Measurements from ENCODE around the gene DOC2A. TPM values are rescaled to one million over a fixed set of nuclear protein-coding genes. Genes with fewer than 3 reads are reported as not detected.

DOC2A gene
- total and polyA plus RNA-seq, 9 of the 15 experiments (the other 6 are each of a cell fraction or from before 2014, with no cell fraction given): 0.03 to 0.38 (median 0.28) TPM; not detected in 1

- Histone ChIP-seq H3K4me1 (replicated peaks in 1 of 2; ENCODE audit: control insufficient read depth in 2 of 2, insufficient read depth in 2 of 2, low read length in 2 of 2) (peaks cover 3 to 33% of the 10 kb centered on the region in 2 experiments; a peak in 4 of 5 replicates), H3K27ac (ENCODE audit: extremely low read depth, low read depth, low read length) (no peak overlapping the region), H3K9me3 (replicated peaks; ENCODE audit: control insufficient read depth, insufficient read depth, low read depth, low read length) (no peaks in the 10 kb centered on the region), H3K9me1 (ENCODE audit: control insufficient read depth, insufficient read depth, low read length) (no peaks in the 10 kb centered on the region), H3K4me3 (no peak overlapping the region), H3K4me2 (ENCODE audit: insufficient read depth, low read length) (no peak overlapping the region), H3K27me3 (ENCODE audit: control insufficient read depth in 2 of 2, insufficient read depth in 2 of 2, low read length in 2 of 2) (no peaks in the 10 kb centered on the region), H2AFZ (ENCODE audit: low read depth, low read length) (no peak overlapping the region), H3K79me2 (ENCODE audit: control insufficient read depth, insufficient read depth, low read length) (no peaks in the 10 kb centered on the region), H4K20me1 (replicated peaks; ENCODE audit: control insufficient read depth, insufficient read depth, low read length) (no peaks in the 10 kb centered on the region), H3K36me3 (ENCODE audit: control insufficient read depth, insufficient read depth, low read length) (peaks cover 94% of the 10 kb centered on the region; the same call in 2 of the 3 replicates), H3K9ac (ENCODE audit: insufficient read depth in 1 of 2, low read depth in 2 of 2, low read length in 2 of 2) (peak overlapping the region in 1 of 2 experiments; percentile 70; a peak in 1 of 4 replicates)
- ChIA-PET CTCF (ENCODE audit: low intra/inter-chr PET ratio) (no interaction called here), POLR2A (interaction anchor here (1.0 to 2.1 kb wide), 3 partner anchors 9 to 15 kb away, joined by 3 to 14 read pairs (median 9); partner anchors contain the start of gene TAOK2)
- FAIRE-seq (no peak), DNase-seq (ENCODE audit: extremely low read depth in 1 of 4, low spot score in 3 of 4) (no peak), ATAC-seq (no peak)
- intact Hi-C loops (cut with micrococcal nuclease) (no loop called here), in situ Hi-C loops (cut with MboI) (no loop called here)
- 81% methylated on average over 23 of the region's 23 CpGs for WGBS (ENCODE audit: insufficient coverage, low coverage, missing lambda C conversion rate)
- no TSS peak for BruUV-seq (replicated peaks)
- TF ChIP-seq ILK (tag; IDR thresholded peaks at IDR 0.05; ENCODE audit: borderline replicate concordance, low read depth): no peak
- TF ChIP-seq CTBP1 (IDR thresholded peaks at IDR 0.05; ENCODE audit: borderline replicate concordance): no peak
- TF ChIP-seq E2F1 (CRISPR knock-in tag; IDR thresholded peaks at IDR 0.05): no peak
- no peak for TF ChIP-seq ZNF717 (CRISPR knock-in tag; IDR thresholded peaks at IDR 0.05)
- TF ChIP-seq PRPF4 (IDR thresholded peaks at IDR 0.05; ENCODE audit: insufficient read depth, low read depth, low read length, poor library complexity, severe bottlenecking): no peak
- TF ChIP-seq TFE3 (CRISPR knock-in tag; IDR thresholded peaks at IDR 0.05): no peak
- no peak for TF ChIP-seq CHCHD3 (CRISPR knock-in tag; IDR thresholded peaks at IDR 0.05)
- no peak for TF ChIP-seq XRCC4 (IDR thresholded peaks at IDR 0.05; ENCODE audit: extremely low read depth, insufficient read depth, insufficient read length)
- no peak for TF ChIP-seq NFIC (IDR thresholded peaks at IDR 0.05)
- TF ChIP-seq, protein P1, sequence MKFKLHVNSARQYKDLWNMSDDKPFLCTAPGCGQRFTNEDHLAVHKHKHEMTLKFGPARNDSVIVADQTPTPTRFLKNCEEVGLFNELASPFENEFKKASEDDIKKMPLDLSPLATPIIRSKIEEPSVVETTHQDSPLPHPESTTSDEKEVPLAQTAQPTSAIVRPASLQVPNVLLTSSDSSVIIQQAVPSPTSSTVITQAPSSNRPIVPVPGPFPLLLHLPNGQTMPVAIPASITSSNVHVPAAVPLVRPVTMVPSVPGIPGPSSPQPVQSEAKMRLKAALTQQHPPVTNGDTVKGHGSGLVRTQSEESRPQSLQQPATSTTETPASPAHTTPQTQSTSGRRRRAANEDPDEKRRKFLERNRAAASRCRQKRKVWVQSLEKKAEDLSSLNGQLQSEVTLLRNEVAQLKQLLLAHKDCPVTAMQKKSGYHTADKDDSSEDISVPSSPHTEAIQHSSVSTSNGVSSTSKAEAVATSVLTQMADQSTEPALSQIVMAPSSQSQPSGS (CRISPR knock-in tag; IDR thresholded peaks at IDR 0.05): no peak
- TF ChIP-seq, protein P2, sequence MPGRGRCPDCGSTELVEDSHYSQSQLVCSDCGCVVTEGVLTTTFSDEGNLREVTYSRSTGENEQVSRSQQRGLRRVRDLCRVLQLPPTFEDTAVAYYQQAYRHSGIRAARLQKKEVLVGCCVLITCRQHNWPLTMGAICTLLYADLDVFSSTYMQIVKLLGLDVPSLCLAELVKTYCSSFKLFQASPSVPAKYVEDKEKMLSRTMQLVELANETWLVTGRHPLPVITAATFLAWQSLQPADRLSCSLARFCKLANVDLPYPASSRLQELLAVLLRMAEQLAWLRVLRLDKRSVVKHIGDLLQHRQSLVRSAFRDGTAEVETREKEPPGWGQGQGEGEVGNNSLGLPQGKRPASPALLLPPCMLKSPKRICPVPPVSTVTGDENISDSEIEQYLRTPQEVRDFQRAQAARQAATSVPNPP (IDR thresholded peaks at IDR 0.05; ENCODE audit: borderline replicate concordance, insufficient read depth, insufficient read length): no peak
- no peak for TF ChIP-seq FOSL1 (tag; conservative IDR thresholded peaks at IDR 0.05)
- 0 out of 2 replicates have a peak, but pooled peaks have one; percentile 25 for TF ChIP-seq HBP1 (CRISPR knock-in tag; IDR thresholded peaks at IDR 0.05)
- no peak for TF ChIP-seq MAFG (tag; conservative IDR thresholded peaks at IDR 0.05)
Observed at GRCh38 chr16:29989111-29989858, 21.5 kb downstream of the DOC2A start.
